K562 (cell line): ENCODE measurements around the gene FMNL2.

Source experiments
- CEBPB ChIP-seq: fragments of 450-650 bp; IDR thresholded peaks from 2 replicates; pipeline ENCODE4 v1.6.1; 2016; ENCODE audit warnings: missing genetic modification characterization, missing compliant biosample characterization
- CTCF ChIP-seq, 3 experiments: IDR thresholded peaks in 2 of 3; conservative IDR thresholded peaks in 1 of 3; 2 replicates each; pipeline ENCODE4 v1.5.1; 2011 to 2012; ENCODE audit warnings: low read length in 3 of 3, mild to moderate bottlenecking in 3 of 3, control low read depth in 2 of 3, improper control_type of control experiment in 1 of 3, inconsistent platforms in 1 of 3, low read depth in 1 of 3, mixed read lengths in 1 of 3, moderate library complexity in 1 of 3; ENCODE audit not compliant: insufficient read depth in 2 of 3
- EGR1 ChIP-seq: fragments of 450-650 bp; conservative IDR thresholded peaks from 2 replicates; pipeline ENCODE4 v1.6.1; 2017; ENCODE audit warnings: mild to moderate bottlenecking
- TGIF2 ChIP-seq: sonication (generic); formaldehyde crosslinking; IDR thresholded peaks from 2 replicates; pipeline ENCODE4 v1.8.1; 2022; ENCODE audit warnings: mild to moderate bottlenecking, missing genetic modification reagents, moderate library complexity
- ZBTB26 ChIP-seq: fragments of 450-650 bp; formaldehyde crosslinking; IDR thresholded peaks from 2 replicates; pipeline ENCODE4 v1.4.0; 2022; ENCODE audit warnings: missing genetic modification characterization

GRCh38 chr2:152594022-152594766, 259.2 kb downstream of the FMNL2 start:
- no peak for TF ChIP-seq EGR1
- peak in 2 of 3 experiments; percentile 11 to 27; a peak in 3 of 6 replicates for TF ChIP-seq CTCF (IDR thresholded peaks at IDR 0.05 in 2 of 3, conservative IDR thresholded peaks at IDR 0.05 in 1 of 3; ENCODE audit: insufficient read depth in 2 of 3, low read depth in 1 of 3, low read length in 3 of 3)
- no peak for TF ChIP-seq ZBTB26
- no peak for TF ChIP-seq TGIF2
- no peak for TF ChIP-seq CEBPB
